ENCODE results near the gene PROSER3. TPM values are rescaled to one million over a fixed set of nuclear protein-coding genes. Genes with fewer than 3 reads are reported as not detected.

Gene PROSER3
- total and polyA plus RNA-seq, 9 of the 15 experiments (the other 6 are each of a cell fraction or from before 2014, with no cell fraction given), result 1.0 to 39.5 (median 5.1) TPM

DNA sequence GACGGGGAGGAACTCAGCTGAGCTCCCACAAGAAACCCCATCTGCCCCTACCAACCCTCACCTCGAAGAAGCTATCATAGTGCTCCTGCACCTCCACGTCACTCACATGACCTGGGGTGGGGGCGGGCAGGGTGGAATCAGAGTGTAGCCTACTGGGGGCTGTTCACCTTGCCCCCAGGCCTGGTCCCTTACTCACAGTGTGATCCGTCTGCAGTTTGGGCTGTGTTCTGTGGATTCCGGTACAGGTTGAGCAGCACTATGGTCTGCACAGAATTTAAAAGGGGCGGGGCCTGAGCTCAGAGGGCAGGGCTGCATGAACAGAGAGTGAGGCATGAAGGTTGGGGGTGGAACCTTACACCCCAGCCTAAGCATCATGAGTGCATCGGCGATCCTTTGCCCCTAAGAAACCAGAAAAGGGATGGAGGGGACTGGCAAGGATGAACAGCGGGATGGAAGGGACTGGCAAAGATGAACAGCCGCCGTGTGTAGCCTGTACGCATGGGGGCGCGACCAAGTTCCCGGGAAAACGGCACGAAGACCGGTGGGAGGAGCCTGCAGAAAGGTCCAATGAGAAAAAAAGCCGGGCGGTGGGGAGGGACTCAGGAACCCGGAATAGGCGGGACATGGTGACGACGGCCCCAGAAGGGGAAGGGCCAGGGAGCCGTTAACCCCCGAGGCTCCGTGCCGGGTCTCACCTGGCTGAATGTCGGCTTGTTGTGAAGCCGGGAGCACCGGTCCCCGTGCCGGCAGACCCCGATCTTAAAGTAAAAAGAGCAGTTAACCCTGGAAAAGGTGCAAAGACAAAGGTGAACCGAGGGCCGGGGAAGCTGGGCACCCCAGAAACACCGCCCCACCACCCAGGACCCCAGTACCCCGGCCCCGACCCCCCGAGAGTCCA lies 13.3 kb upstream of the PROSER3 start (continued):
- TF ChIP-seq, protein P1, sequence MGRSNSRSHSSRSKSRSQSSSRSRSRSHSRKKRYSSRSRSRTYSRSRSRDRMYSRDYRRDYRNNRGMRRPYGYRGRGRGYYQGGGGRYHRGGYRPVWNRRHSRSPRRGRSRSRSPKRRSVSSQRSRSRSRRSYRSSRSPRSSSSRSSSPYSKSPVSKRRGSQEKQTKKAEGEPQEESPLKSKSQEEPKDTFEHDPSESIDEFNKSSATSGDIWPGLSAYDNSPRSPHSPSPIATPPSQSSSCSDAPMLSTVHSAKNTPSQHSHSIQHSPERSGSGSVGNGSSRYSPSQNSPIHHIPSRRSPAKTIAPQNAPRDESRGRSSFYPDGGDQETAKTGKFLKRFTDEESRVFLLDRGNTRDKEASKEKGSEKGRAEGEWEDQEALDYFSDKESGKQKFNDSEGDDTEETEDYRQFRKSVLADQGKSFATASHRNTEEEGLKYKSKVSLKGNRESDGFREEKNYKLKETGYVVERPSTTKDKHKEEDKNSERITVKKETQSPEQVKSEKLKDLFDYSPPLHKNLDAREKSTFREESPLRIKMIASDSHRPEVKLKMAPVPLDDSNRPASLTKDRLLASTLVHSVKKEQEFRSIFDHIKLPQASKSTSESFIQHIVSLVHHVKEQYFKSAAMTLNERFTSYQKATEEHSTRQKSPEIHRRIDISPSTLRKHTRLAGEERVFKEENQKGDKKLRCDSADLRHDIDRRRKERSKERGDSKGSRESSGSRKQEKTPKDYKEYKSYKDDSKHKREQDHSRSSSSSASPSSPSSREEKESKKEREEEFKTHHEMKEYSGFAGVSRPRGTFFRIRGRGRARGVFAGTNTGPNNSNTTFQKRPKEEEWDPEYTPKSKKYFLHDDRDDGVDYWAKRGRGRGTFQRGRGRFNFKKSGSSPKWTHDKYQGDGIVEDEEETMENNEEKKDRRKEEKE (IDR thresholded peaks at IDR 0.05; ENCODE audit: borderline replicate concordance in 1 of 2, control insufficient read depth in 1 of 2, low read depth in 2 of 2, low read length in 1 of 2), result no peak
- TF ChIP-seq, protein P2, sequence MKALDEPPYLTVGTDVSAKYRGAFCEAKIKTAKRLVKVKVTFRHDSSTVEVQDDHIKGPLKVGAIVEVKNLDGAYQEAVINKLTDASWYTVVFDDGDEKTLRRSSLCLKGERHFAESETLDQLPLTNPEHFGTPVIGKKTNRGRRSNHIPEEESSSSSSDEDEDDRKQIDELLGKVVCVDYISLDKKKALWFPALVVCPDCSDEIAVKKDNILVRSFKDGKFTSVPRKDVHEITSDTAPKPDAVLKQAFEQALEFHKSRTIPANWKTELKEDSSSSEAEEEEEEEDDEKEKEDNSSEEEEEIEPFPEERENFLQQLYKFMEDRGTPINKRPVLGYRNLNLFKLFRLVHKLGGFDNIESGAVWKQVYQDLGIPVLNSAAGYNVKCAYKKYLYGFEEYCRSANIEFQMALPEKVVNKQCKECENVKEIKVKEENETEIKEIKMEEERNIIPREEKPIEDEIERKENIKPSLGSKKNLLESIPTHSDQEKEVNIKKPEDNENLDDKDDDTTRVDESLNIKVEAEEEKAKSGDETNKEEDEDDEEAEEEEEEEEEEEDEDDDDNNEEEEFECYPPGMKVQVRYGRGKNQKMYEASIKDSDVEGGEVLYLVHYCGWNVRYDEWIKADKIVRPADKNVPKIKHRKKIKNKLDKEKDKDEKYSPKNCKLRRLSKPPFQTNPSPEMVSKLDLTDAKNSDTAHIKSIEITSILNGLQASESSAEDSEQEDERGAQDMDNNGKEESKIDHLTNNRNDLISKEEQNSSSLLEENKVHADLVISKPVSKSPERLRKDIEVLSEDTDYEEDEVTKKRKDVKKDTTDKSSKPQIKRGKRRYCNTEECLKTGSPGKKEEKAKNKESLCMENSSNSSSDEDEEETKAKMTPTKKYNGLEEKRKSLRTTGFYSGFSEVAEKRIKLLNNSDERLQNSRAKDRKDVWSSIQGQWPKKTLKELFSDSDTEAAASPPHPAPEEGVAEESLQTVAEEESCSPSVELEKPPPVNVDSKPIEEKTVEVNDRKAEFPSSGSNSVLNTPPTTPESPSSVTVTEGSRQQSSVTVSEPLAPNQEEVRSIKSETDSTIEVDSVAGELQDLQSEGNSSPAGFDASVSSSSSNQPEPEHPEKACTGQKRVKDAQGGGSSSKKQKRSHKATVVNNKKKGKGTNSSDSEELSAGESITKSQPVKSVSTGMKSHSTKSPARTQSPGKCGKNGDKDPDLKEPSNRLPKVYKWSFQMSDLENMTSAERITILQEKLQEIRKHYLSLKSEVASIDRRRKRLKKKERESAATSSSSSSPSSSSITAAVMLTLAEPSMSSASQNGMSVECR (CRISPR knock-in tag; IDR thresholded peaks at IDR 0.05), result 0 out of 2 replicates have a peak, but pooled peaks have one; percentile 4
- TF ChIP-seq ZSCAN29 (IDR thresholded peaks at IDR 0.05) (no peak), CBFB (CRISPR knock-in tag; IDR thresholded peaks at IDR 0.05) (no peak), ZNF696 (CRISPR knock-in tag; conservative IDR thresholded peaks at IDR 0.05) (no peak), FOXK1 (CRISPR knock-in tag; IDR thresholded peaks at IDR 0.05; ENCODE audit: borderline replicate concordance) (0 out of 2 replicates have a peak, but pooled peaks have one; percentile 9), NFYB (IDR thresholded peaks at IDR 0.05; ENCODE audit: extremely low read depth, insufficient read length) (peak; percentile 38), TBP (optimal IDR thresholded peaks at IDR 0.05; ENCODE audit: low read depth, low read length) (peak; percentile 60), SIN3A (IDR thresholded peaks at IDR 0.05; ENCODE audit: borderline replicate concordance in 2 of 2, control insufficient read depth in 1 of 2, low read depth in 2 of 2, low read length in 2 of 2) (no peak; a peak in 1 of 4 replicates), ZFP36 (IDR thresholded peaks at IDR 0.05; ENCODE audit: low read depth, low read length, partially characterized antibody) (peak; percentile 76), ZNF384 (IDR thresholded peaks at IDR 0.05; ENCODE audit: low read depth, low read length) (0 out of 2 replicates have a peak, but pooled peaks have one; percentile 32), MTA1 (IDR thresholded peaks at IDR 0.05; ENCODE audit: borderline replicate concordance) (no peak)
- TF ChIP-seq, protein P3, sequence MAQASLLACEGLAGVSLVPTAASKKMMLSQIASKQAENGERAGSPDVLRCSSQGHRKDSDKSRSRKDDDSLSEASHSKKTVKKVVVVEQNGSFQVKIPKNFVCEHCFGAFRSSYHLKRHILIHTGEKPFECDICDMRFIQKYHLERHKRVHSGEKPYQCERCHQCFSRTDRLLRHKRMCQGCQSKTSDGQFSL (CRISPR knock-in tag; IDR thresholded peaks at IDR 0.05), result peak; percentile 46; the same call in 1 of the 2 replicates
- TF ChIP-seq, protein P3 (tag; IDR thresholded peaks at IDR 0.05), result no peak
- TF ChIP-seq, protein P4, sequence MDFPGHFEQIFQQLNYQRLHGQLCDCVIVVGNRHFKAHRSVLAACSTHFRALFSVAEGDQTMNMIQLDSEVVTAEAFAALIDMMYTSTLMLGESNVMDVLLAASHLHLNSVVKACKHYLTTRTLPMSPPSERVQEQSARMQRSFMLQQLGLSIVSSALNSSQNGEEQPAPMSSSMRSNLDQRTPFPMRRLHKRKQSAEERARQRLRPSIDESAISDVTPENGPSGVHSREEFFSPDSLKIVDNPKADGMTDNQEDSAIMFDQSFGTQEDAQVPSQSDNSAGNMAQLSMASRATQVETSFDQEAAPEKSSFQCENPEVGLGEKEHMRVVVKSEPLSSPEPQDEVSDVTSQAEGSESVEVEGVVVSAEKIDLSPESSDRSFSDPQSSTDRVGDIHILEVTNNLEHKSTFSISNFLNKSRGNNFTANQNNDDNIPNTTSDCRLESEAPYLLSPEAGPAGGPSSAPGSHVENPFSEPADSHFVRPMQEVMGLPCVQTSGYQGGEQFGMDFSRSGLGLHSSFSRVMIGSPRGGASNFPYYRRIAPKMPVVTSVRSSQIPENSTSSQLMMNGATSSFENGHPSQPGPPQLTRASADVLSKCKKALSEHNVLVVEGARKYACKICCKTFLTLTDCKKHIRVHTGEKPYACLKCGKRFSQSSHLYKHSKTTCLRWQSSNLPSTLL (IDR thresholded peaks at IDR 0.05), result no peak

All from K562 (cell line).